Suppressor macrophage (primary cell): ENCODE results near the gene LIX1.

Experiments
- DNase-seq, 4 experiments: peaks; one replicate each; pipeline ENCODE4 v3.0.0-alpha.2; 2020 to 2022

The LIX1 gene

DNA sequence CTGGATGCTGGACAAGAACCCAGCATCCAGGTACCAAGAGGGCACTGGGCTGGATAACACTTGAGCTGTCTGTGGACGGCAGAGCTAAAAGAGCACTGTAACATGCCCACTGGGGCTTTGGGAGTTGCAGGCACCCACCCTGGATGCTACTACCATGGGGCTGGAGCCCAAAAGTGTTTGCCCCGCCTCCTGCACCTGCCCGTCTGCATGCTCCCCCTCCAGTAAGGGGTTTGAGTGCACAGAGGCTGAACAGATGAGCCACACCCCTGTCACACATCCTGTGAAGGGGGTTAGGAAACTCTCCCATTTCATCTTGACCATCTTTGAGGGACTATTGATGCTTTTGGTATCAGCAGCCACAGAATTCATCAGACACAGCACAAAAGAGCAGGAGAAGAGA is 69.0 kb downstream of the LIX1 start:
- no peak for DNase-seq

DNA sequence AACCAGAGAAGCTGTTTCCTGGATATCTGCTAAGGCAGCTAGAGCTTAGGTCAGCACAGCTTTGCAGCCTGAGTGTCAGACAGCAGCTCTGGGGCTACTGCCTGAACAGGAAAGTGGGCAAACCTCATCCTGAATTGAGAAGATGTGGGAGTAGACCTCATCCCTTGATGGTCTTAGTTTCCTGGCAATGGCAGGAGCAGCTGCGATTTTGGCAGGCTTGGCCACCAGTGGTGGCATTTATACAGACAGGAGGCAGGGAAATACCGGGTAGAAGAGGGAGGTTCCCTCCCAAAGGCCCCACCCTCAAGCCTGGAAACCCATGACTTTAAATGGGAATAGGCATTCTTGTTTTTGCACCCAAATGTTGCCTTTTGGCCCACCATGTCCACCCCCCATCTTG is 69.7 kb downstream of the LIX1 start:
- DNase-seq: no peak

GRCh38 chr5:97071993-97072392 is 70.4 kb downstream of the LIX1 start:
- DNase-seq: no peak

GRCh38 chr5:97071101-97071500 is 71.3 kb downstream of the LIX1 start:
- no peak for DNase-seq

- DNase-seq: no peak
These were observed 72.2 kb downstream of the LIX1 start for GRCh38 chr5:97070234-97070633.

DNA sequence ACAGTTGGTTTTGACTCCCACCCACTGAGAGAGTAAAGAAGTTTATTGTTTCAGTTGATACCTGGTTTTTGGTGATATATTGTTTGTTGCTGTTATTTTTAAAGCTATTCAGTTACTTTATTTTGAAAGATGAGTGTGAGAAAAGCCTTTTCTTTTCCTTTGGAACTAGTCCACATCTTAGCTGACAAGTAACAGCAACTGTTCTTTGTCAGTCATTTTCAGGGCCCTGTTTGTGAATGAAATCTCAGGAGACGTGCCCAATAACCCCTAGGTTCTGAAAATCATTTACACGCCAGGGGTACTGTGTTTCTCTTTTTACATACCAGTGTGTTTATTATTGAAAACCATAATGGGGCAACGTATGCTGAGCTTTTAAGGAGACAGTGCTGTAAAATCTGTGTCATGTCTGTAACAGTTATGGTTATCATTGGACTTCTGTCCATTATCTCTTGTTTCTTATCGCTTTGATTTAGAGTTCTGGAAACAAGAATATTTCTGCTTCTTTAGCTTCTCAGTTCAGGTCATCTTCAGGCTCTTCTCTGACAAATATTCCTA is 75.0 kb downstream of the LIX1 start:
- no peak for DNase-seq

- DNase-seq: no peak
These were observed 76.9 kb downstream of the LIX1 start for GRCh38 chr5:97065475-97065874.

- no peak for DNase-seq
These were observed 79.2 kb downstream of the LIX1 start for GRCh38 chr5:97063251-97063650.

- DNase-seq: no peak
These were observed 80.4 kb downstream of the LIX1 start for GRCh38 chr5:97062046-97062445.

GRCh38 chr5:97056263-97056662 is 86.1 kb downstream of the LIX1 start:
- no peak for DNase-seq

DNA sequence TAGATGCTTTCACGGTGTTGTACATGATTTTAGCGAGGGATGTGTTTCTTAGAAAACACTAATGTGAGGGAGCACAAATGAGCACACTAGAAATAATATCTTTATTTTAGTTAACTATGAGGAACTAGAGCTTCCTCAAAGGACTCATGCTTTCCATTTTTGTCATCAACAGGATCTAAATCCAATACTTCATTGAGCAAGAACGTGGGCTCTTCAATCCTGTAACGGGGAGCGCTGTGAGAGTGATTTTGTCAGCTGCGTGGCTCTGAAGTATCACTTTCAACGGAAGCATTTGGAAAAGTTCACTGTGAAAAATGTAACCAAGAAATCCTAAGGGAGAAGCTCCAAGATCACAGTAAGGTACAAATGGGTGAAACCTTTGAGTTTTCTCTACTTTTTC is 93.2 kb downstream of the LIX1 start:
- peak; percentile 72 to 87 (median 78) for DNase-seq

GRCh38 chr5:97047076-97047475 is 95.3 kb downstream of the LIX1 start:
- DNase-seq: no peak

DNA sequence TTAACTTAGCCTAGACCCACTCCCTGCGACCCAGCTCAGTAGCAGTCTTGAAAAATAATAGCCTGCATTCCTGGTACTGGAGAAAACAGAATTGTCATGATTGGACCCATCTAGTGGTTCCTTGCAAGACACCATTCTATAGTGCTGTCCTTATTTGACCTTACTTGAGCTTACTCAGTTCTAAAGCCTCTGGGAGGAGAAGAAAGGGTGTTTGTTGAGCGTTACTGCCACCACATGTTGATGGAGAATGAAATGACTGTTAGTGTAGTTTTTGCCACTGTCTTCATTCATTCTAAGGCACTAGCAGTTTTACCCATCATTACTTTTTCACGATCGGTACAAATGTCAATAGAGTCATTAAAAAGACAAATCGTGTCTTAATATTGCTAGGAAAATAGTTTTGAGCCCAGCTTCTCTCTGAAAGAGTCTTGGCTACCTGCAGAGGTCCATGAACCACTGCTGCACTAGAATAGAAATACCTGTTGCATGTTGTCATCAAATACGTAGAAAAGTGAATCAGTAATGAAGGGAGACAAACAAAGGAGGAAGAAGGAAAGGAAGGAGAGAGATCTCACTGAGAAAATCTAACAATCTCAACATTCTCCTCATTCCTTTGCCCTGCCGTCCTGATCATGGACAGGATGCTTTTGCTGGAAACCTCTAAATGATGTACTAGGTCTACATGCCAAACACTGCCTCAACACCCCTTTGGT is 96.0 kb downstream of the LIX1 start:
- DNase-seq: no peak

DNA sequence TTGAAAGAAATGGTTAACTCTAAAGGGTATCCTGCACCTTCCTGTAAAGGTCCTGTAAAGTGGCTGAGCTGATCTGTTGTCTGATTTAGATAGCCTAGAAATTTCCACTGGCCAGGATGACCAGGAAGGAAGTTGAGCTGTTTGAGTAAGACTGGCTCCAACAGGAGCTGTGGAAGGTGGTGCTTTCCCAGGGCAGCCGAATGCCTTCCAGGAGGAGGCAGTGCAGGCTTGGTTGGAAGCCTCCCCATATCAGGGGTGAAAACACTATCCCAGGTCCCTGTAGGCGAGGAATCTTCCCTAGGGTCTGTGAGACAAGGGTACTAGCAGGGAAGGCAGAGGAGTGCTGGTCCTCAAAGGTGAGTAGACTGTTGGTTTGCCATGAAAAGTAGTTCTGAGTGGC is 98.4 kb downstream of the LIX1 start:
- peak; percentile 8 to 39 (median 32) for DNase-seq

- no peak for DNase-seq
These were observed 98.9 kb downstream of the LIX1 start for GRCh38 chr5:97043511-97043910.

GRCh38 chr5:97042996-97043395 is 99.4 kb downstream of the LIX1 start:
- DNase-seq: no peak
